HG02642 (cell line): Measurements from ENCODE around the gene SPTBN1.
"Not testable (repeated sequence)": the region's sequence is repeated elsewhere in the genome, so short reads cannot be mapped to it uniquely, and the experiment has no call there.

Experiments used
- ATAC-seq: cut with Tn5 transposase; IDR thresholded peaks from one replicate; pipeline ENCODE4 v1.9.1; 2021; ENCODE audit warnings: mild to moderate bottlenecking; ENCODE audit not compliant: unreplicated experiment, poor library complexity

The SPTBN1 gene

DNA sequence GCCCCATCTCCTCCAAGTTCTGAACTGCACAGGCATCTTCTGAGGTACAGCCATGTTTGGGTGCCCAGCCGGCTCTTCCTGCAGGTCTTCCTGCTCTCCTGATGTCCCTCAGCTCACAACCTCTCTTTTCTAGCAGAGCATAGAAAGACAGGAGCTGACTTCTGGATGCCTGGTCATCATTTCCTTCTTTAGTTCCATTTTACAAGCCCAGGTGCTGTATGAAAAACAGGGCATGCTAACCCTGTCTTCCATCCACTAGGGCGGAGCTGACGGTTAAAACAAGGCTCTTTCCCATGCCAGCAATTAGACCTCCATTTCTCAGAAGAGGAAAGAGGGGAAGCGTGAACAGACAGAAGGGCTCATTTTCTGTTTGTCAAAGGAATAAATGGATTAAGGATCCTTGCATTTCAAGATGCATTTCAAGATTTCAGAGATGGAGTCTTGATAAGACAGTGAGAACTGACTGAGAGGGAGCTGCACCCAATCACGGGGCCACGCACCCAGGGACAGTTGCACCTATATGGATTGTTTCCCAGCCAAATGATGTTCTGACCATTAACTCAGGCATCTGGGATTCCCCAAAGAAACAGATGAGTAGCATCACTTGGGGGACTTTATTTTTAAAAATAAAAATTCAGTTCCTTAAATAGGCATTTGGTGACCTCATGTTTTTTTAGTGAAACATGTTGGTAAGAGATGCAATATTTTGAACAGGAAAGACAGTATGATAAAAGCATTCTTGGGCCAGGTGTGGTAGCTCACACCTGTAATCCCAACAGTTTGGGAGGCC lies 221.5 kb downstream of the SPTBN1 start:
- ATAC-seq = no peak

GRCh38 chr2:54678719-54679118 lies 222.6 kb downstream of the SPTBN1 start:
- ATAC-seq = no peak

DNA sequence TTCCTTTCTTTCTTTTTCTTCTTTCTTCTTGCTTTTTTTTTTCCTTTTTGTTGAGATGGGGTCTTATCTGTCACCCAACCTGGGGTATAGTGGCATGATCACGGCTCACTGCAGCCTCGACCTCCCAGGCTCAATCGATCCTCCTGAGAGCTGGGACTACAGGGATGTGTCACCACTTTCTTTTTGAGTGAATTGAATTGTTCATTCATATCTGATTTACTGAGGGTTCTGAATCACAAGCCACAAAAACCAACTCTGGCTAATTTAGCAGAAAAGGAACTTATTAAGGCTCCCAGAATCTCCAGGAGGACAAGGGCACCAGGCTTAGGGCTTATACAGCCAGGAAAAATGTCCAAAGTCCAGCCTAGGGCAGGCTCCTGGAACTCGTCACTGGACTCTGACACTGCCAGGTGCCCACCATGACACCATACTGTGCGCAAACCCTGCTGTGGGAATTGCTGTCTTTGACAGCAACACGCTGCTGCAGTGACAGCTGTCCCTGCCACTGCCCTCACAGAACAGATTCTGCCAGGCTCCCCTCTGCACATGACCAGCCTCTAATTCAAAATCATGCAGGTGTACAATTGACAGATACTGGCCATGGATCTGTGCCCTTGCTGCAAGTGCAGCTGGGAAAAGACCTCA lies 224.4 kb downstream of the SPTBN1 start:
- peak; percentile 71 for ATAC-seq

- no peak for ATAC-seq
Measured at GRCh38 chr2:54681416-54681815, 225.3 kb downstream of the SPTBN1 start.

- ATAC-seq = no peak
Measured at GRCh38 chr2:54683596-54683995, 227.5 kb downstream of the SPTBN1 start.

DNA sequence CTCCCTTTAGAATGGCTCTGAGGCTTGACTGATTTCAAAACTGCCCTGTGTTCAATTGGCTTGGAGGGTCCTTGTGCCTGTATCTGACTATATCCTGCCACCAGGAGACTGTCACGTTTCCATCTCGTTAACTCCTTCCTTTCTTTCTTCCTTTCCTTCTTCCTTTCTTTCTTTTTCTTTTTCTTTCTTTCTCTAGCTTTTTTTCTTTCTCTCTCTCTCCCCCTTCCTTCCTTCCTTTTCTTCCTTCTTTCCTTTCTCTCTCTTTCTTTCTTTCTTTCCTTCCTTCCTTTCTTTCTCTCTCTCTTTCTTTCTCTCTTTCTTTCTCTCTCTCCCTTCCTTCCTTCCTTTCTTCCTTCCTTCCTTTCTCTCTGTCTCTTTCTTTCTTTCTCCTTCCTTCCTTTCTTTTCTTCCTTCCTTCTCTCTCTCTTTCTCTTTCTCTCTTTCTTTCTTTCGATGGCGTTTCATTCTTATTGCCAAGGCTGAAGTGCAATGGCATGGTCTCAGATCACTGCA lies 229.2 kb downstream of the SPTBN1 start:
- no peak for ATAC-seq

GRCh38 chr2:54687595-54688152 lies 231.5 kb downstream of the SPTBN1 start:
- no peak for ATAC-seq

DNA sequence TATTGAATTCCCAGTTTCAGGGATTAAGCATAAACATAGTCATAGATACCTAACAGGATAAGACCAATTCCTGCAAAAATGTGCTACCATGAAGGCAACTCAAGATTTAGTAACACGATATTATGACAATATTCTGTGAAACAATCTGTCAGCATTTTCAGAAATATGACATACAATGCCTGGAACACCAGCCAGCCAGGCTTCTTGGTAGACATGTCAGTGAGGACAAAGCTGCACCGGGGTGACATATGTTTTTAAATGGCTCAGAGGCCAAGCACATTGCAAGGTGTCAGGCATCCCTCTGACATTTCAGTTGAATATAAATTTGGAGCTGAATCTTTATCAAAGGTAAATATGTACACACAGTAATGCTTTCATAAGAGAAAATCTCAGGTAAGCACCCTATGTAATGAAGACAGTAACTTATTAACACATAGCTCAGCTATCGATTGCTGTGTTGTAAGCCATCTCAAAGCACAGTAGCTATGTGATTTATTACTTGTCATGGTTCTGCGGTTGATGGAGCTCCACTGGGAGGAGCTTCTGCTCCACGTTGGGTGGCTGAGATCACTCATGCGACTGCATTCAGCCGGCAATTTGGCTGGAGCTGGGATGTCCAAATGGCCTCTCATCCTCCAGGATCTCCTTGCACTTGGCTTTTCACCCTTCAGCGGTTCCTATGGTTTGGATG lies 235.5 kb downstream of the SPTBN1 start:
- no peak for ATAC-seq

DNA sequence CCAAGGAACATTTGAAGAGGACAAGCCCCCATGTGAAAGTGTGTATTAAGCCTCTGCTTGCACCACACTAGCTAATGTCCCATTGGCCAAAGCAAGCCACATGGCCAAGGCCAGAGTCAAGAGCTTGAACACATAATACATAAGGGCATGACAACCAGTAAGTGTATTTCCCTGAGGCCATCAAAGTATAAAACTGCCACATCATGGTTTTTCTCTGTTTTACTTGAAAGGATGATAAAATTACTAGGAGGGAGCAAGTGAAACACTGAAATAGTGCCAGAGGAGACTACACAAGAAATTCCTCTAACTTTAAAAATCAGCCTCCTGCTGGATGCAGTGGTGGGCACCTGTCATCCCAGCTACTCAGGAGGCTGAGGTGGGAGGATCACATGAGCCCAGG lies 236.4 kb downstream of the SPTBN1 start:
- ATAC-seq = no peak

GRCh38 chr2:54695378-54695777 lies 239.3 kb downstream of the SPTBN1 start:
- no peak for ATAC-seq

DNA sequence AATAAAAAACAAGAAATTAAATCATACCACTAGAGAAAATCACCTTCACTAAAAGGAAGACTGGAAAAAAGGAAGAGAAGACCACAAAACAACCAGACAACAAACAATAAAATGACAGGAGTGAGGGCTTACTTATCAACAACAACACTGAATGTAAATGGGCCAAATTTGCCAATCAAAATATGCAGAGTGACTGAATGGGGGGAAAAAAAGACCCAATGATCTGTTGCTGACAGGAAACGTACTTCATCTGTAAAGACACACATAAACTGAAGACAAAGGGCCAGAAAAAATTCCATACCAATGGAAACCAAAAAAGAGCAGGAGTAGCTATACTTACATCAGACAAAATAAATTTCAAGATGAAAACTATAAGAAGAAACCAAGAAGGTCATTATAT lies 241.8 kb downstream of the SPTBN1 start:
- ATAC-seq = no peak

GRCh38 chr2:54698926-54699325 lies 242.8 kb downstream of the SPTBN1 start:
- not testable (repeated sequence) for ATAC-seq

- no peak for ATAC-seq
Measured at GRCh38 chr2:54699665-54700064, 243.5 kb downstream of the SPTBN1 start.

DNA sequence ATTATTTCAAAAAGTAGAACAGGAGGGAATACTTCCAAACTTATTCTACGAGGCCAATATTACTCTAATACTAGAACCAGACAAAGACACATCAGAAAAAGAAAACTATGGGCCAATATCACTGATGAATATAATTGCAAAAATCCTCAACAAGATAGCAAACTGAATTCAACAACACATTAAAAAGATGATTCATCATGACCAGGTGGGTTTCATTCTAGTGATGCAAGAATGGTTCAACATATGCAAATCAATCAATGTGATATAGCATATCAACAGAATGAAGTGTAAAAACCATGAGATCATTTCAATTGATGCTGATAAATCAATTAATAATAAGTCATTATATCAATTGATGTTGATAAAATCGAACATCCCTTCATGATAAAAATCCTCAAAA lies 244.9 kb downstream of the SPTBN1 start:
- ATAC-seq = no peak

- ATAC-seq = no peak
Measured at GRCh38 chr2:54704238-54704637, 248.1 kb downstream of the SPTBN1 start.

GRCh38 chr2:54704688-54705605 lies 248.8 kb downstream of the SPTBN1 start:
- ATAC-seq = no peak

DNA sequence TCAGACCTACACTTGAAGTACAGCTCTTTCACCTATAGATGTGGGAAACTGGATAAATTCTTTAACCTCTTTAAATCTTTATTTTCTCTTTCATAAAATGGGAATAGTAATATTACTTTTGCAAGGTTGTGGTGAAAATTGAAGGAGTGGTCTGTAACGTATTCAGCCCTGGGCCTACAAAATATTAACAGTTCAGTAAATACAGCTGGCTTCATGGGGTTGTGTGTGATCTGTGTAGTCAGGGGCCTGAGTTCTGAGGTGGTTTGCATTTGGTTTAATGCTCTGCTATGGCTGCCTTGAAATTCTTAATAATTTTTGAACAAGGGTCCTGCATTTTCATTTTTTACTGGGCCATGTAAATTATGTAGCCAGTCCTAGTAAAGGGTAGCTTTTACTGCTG lies 250.5 kb downstream of the SPTBN1 start:
- ATAC-seq = no peak

- peak; percentile 37 for ATAC-seq
Measured at GRCh38 chr2:54708584-54709335, 252.6 kb downstream of the SPTBN1 start.

DNA sequence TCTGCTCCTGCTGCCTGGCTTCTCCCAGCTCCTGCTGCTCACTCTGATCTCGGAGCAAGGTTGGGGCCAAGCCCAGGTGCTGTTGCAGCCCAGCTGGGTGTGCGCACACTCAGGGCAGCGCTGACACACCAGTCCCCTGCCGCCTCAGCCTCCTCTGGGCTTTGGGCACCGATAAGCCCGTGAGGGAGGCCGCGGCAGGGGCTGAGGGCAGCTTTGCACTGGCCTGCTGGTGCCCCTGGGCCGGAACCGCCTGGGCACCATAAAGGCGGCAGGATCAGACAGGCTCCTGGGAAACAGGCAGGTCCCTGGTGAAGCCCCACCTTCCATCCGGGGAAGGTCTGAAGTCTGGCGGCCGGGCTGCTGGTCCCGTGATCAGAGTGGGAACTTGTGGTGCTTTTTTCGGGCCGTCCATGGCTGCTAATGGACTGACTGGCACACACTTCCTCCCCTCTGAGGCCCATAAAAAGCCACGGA lies 253.2 kb downstream of the SPTBN1 start:
- ATAC-seq = peak; percentile 34
